Retinal pigment epithelial cell (primary cell): ENCODE measurements around the gene LCN12.

ENCODE experiments used
- DNase-seq: peaks from one replicate; pipeline ENCODE4 v3.0.0-alpha.2; 2010; ENCODE audit warnings: low read depth
- H3K4me3 ChIP-seq: 2 replicates; pipeline ENCODE4 v1.5.1; 2011; ENCODE audit warnings: mild to moderate bottlenecking, low read length, control low read depth, moderate library complexity
- CTCF ChIP-seq: conservative IDR thresholded peaks from 2 replicates; pipeline ENCODE4 v1.5.1; 2011; ENCODE audit warnings: low read depth, low read length, control low read depth, inconsistent platforms

The LCN12 gene

GRCh38 chr9:136951541-136952320 is at the start of gene LCN12:
Gene LCN12, plus strand, starts transcription at chr9:136952273. Its CDS starts 55 bp downstream, at chr9:136952328.
- no peak for DNase-seq
- no peak within 1 kb of the TSS for H3K4me3 ChIP-seq
- TF ChIP-seq CTCF, result no peak

- H3K4me3 ChIP-seq, result no peak overlapping the region
- no peak for TF ChIP-seq CTCF
- DNase-seq, result no peak
These were observed 49.0 kb upstream of the LCN12 start for GRCh38 chr9:136903041-136903554.

- no peak overlapping the region for H3K4me3 ChIP-seq
- no peak for TF ChIP-seq CTCF
- DNase-seq, result no peak
These were observed 45.8 kb upstream of the LCN12 start for GRCh38 chr9:136906266-136906665.

- no peak for TF ChIP-seq CTCF
- no peak for DNase-seq
- no peak overlapping the region for H3K4me3 ChIP-seq
These were observed 44.8 kb upstream of the LCN12 start for GRCh38 chr9:136907011-136907914.

- DNase-seq, result no peak
- TF ChIP-seq CTCF, result no peak
- H3K4me3 ChIP-seq, result no peak overlapping the region
These were observed 41.7 kb upstream of the LCN12 start for GRCh38 chr9:136910197-136910900.

- no peak for DNase-seq
- H3K4me3 ChIP-seq, result no peak overlapping the region
- peak; percentile 3 for TF ChIP-seq CTCF
These were observed 41.2 kb upstream of the LCN12 start for GRCh38 chr9:136910901-136911245.
